SIG-M5 treated with dmso at 0.1 percent for 504 hours (cell line): ENCODE results near the gene GNB1L.

ENCODE experiments used
- DNase-seq: peaks from one replicate; lab custom pipeline; 2025; ENCODE audit not compliant: unreplicated experiment; lab: John Stamatoyannopoulos, UW

GNB1L gene

GRCh38 chr22:19824926-19825339 lies 29.7 kb downstream of the GNB1L start:
- DNase-seq: no peak

DNA sequence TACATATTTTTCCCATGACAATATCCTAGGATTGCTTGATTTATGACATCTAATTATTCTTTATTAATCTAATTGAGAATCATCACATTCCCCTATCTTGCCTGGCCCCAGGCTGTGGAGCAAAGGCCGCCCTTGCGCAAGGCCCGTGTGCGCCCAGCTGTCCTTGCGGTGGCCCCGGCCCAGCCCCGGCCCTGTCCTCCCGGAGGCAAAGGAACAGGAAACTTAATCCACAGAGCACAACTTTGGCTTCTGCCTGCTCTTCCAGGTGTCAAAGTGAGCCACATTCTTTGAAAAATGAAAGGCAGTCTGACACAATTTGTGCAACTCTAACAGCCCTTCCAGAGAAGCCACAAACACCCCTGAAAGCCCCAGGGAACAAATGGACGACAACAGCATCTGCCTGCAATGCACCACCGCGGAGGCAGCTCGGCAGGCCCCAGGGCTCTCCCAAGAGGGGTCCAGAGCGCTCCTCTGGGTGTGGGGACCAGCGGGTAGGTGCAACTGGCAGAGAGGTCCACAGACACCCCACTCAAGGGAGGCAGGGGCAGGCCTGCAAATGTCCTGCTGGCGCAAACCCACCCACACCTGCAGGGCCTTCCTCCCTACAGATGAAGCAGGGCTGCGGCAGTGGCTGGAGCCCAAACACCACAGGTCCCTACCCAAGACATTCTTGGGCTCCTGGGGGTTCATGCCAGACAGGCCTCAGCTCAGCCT lies 30.3 kb downstream of the GNB1L start:
- no peak for DNase-seq

DNA sequence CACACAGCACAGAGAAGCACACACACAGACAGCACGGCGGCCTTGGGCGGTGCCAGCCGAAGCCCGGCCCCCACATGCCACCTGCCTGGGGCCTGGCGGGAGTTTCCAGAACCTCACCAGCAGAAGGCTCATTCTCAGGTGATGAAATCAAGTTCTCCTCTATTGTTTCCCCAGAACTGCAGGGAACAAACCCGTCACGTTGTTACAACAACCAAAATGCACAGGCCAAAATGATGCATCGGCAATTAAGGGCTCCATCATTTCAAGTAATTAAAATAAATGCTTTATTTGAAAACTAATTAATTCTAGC lies 30.8 kb downstream of the GNB1L start:
- DNase-seq: no peak

DNA sequence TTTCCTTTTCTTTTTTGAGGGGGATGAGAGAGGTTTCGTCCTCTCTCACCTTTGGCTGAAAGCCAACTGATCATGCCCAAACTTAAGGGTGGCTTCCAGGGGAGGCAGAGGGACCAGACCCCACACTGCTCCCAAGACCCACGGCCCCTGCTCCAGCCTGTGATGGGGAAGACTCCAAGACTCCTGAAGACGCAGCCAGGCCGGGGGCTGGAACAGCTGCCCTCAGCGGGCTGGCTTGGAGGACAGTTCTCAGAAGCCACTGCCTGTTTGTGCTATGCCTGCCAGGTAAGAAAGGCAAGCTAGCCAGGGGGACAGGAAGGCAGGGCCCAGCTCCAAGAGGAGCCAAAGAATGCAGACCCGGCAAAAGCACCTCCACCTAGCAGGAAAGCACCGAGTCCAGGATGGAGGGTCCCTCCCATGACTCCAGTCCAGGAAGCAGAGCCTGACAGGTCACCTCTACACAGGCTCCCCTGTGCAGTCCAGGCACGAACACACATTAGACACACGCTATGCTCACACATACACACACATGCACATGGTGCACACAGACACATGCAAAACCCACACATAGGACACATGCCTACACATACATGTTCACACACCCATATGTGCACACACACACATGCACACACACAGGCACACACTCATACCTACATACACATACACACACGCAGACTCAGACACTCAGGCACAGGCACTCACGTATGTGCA lies 31.3 kb downstream of the GNB1L start:
- DNase-seq: no peak

GRCh38 chr22:19822301-19823117 lies 32.2 kb downstream of the GNB1L start:
- no peak for DNase-seq

DNA sequence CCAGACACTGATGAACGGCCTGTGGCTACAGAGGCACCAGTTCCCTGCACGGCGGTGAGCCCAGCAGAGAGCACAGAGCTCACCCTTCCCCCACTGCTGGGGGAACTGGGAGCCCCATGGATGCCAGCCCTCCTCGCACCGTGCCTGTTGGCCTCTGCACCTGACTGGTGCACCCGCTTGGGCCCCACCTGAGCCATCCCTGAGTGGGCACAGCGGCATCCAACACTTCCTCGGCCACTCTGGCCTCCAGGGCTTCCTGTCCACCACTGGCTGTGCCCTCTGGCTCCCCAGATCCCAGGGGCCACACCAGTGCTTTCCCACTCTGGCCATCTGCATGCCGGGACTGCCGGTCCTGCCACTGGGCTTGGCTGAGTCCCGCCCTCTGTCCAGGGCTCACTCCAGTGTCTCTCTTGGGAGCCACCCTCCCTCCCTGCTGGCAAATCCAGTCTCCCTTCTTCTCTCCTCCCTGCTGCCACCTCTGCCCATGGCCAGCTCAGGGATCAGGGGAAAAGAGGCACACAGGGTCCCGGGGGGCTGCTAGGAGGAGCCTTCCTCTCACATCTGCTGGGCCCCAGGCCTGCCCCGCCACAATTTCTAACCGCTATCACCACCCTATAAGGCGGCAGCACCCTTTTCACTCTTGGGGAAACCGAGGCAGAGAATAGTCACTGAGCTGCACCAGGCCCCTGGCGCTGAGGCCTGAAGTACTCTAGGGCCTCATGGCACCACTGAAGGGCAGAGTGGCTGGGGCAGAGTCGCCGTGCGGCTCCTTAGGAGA lies 33.0 kb downstream of the GNB1L start:
- DNase-seq: no peak

DNA sequence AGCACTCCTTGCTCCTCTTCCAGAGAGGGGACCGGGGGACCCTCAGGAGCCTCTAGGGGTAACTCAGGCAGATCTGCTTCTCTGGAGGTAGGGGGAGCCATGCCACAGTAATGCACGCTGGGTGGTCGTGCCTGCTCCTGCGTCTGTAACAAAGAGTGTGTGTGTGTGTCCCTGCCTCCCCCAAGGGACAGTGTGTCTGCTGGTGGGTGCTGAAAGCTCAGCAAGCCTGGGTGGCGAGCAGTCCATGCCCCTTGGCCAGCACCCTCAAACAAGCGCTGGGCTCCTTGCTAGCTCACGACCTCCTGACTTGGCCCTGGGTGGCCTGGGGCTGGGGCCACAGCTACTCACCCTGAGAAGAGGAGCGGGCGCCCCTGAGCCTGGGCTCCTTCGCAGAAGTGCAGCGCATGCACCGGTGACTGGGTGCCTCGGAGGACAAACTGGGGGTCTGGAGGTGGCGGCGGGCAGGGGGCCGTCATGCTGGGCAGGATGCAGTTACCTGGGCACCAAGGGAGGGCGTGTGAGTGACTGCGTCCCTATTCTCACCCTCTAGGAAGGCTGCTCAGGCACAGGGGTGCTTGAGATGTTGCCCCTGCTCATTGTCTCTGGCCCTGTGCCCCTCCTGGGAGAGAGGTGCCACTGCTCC lies 33.7 kb downstream of the GNB1L start:
- no peak for DNase-seq

GRCh38 chr22:19819911-19820879 lies 34.5 kb downstream of the GNB1L start:
- DNase-seq: no peak

DNA sequence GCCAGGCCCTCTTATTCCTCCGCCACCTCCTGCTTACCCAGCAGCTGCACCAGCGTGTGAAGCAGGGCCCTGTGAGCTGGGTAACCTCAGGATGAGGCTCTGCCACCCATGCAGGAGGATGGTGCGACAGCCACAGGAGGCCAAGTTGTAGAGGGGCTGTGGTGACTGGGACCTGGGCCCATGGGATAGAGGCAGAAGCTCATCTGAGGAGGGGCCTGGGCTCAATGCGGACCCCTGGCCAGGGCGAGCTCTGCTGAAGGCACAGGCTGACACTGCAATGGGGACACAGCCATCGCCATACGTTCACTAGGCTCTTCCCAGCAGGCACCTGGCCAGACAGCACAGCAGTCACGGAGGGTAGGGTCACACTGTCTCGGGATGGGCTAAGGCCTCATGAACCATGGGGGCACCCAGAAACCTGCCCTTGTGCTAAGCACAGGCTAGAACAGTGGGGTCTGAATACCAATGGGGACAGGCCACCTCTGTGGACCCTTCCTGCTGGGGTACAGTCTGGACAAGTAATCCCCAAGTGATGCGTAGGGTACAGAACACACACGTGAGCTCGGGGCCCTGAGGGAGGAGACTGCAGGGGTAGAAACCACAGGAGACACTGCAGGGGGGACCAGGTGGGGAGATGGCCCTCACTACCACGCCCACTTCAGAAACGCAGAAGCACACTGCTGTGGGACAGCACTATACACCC lies 35.3 kb downstream of the GNB1L start:
- DNase-seq: no peak

DNA sequence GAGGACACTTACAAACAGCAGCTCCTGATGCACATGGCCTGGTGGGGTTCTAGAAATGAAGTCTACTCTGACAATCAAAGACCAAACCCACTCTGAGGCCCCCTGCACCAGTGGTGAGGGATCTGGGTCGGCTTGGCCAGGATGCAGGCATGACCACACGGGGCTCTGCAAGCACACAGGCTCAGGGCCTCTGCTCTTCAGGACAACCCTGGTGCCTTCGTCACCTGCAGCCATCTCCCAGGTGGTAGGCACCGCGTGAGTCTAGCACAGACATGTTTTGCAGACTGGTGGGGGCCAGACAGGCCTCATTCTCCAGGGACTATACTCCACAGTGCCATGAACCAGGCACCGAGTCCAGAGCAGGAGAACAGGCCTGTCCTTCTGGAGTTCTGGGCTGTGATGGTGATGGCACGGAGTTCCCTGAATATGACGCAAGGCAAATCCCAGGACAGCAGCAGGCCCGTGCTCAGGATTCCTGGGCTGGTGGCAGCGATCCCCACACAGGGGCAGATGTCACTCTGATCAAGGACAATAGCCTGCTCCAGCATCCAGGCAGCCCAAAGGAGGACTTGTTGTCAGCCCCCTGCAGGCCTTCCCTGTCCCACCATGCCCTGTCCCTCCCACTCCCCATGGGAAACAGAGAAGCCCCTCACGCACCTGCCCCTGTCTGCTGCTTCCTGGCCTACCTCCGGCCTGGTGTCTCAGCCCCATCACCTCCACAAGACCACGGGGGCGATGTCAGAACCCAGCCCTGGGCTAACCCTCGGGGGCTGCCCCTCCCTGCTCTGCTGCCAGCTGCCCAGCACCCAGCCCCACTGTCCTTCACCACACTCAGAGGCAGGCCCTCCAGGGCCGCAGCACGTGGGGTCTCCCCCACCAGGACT lies 36.1 kb downstream of the GNB1L start:
- DNase-seq: no peak

DNA sequence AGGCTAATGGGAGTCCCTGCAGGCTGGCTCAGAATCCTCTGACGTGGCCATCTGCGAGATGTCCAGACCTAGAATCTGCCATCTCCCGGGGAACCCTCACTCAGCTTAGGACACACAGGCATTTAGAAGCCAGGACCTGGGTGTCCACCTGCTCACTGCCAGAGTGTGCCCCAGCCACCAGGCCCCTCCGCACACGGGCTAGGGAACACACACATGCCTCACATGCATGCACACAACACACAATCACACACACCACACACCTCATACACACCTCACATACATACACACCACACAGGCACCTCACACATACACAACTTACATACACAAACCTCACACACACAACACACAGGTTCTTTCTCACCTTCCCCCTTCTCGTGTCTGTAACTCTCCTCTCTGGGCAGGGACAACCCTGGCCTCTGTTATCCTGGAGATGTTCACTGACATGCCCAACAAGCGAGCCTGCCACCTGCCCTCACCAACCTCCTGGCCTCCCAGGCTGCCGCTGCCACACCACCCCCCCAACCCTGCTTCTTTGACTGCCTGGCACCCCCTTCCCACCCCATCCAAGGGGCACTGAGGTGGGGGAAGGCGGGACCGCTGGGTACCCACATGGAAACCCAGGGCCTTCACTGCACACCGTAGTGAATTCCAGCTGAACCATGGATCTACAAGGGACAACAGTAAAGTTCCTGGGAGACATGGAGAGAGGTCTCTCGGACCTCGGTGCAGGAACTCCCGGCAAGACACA lies 38.1 kb downstream of the GNB1L start:
- DNase-seq: no peak

DNA sequence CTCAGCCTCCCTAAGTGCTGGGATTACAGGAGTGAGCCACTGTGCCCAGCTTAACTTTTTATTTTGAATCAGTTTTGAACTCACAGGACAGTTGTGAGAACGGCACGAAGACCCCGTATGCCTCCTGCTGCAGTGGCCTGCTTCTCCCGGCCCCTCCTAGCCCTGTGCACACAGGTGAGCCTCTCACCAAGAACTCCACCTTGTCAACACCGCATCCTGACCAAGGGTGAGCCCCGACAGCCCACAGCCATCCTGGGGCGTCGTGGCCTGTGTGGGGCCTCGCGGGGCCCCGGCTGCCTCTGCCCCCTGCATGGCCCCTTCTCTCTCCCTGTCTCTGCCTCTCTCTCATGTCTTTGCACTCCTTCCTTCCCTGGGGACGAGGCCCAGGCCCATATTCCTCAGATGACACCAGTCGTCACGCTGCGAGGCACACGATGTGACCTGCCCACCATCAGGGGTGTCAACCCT lies 38.8 kb downstream of the GNB1L start:
- DNase-seq: no peak

GRCh38 chr22:19815093-19815822 lies 39.4 kb downstream of the GNB1L start:
- DNase-seq: no peak

- no peak for DNase-seq
These were observed 40.2 kb downstream of the GNB1L start for GRCh38 chr22:19814428-19814827.

DNA sequence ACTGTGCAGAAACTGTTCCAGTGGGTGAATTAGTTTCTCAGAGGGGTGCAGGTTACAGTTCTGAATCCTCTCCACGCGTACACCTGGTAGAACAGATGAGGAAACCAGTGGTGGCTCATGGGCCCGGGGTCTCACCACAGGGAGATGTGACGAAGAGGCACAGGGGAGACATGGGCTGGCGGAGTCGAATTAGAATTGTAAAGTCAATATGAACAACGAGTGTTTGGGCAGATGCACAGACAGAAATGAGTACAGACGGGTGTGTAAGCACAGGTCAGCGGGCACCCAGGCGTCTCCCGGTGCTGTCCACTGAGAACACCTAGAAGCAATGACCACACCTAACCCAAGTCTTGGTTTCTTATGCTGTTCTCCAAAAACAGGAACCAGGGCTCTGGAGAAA lies 41.8 kb downstream of the GNB1L start:
- DNase-seq: no peak
